ENCODE measurements around the gene SPAG8.

Gene SPAG8

DNA sequence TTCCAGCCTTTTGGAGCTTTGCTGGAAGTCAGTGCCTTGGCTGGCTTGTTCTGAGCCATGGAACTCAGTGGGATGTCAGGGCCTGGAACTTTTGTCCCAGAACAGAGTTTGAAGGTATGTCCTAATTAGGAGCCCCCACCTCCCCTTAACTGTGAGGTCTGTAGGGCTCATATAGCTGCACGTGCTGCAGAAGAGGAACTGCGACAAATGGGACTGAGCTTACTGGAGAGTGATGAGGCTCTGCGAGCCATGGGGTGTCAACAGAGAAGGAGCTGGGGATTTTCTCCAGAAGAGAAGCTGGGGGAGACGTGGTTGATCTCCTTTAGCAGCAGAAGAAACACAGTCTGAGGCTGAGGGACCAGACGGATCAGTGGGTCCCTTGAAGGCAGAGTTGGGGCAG is 27.9 kb upstream of the SPAG8 start:
- no peak for DNase-seq

DNA sequence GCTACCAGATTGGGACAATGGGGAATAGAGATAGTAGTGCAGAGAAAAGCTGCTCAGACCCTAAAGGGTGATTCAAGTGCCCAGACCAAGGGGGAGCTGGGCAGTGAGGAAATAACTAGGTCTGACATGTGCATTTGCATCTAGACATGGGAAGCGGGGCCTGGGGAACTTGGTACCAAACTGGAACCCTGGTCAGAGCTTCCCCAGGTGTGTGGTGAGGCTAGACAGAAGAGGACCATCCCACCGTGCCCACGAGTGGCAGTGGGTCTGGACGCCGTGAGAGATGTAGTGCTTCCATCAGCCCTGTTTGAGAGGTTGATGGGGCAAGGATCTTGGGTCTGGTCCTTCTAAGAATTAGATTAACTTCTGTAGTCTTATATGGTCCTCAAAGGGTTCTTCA is 24.5 kb upstream of the SPAG8 start:
- DNase-seq = no peak

GRCh38 chr9:35835766-35836165 is 23.7 kb upstream of the SPAG8 start:
- DNase-seq = no peak

GRCh38 chr9:35835216-35835632 is 23.2 kb upstream of the SPAG8 start:
- no peak for DNase-seq

- DNase-seq = no peak
Observed at GRCh38 chr9:35834260-35835215, 22.5 kb upstream of the SPAG8 start.

DNA sequence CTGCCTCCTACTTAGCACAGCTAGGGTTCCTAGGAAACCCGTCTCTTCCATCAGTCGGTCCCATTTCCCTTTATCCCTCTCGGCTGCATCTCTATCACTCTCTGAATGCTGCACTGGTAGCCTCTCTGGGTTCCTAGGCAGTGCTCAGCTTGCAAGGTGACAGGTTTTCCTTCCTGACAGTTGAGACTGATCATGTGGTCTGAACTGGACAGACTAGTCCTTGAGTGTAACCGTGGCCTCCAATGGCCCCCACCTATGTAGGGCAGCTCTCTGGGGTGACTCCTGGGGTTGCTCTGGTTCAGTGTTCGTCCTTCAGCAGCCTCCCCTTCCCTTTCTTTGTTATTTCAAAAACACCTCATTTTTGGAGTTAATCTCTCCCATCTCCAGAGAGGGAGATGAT is 20.8 kb upstream of the SPAG8 start:
- no peak for DNase-seq

DNA sequence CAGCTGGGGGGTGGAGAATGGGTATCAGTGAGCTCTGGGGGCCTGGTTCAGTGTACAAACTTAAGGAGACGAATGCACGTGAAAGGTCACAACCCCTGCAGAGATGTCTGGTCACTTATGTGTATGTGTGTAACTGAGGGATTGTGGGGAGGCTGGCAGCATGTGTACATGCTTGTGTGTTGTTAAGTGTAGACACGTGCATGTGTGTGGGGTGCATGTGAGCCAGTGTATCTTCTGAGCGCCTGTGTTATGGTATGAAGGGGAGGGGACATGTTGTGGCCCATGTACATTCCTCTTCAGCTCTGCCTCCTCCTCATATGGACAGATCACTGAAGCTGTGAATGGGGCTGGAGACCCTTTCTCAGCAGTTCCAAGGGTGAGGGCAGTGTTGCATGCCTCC is 19.0 kb upstream of the SPAG8 start:
- DNase-seq = no peak

DNA sequence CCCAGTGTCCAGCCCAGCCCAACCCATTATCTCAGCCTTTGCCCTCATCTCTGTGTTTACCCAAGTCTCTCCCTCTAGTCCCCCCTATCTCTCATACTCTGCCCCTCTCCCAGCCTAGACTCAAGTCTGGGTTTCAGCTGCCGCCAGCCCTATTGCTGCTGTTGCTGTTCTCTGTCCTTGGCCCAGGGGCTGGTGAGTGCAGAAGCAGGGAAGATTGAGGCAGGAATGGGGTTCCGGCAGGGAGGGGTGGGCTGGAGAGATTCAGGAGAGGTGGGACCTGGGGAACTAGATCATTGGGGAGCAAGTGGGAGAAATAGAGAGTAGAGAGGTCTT is 17.7 kb upstream of the SPAG8 start:
- DNase-seq = no peak

DNA sequence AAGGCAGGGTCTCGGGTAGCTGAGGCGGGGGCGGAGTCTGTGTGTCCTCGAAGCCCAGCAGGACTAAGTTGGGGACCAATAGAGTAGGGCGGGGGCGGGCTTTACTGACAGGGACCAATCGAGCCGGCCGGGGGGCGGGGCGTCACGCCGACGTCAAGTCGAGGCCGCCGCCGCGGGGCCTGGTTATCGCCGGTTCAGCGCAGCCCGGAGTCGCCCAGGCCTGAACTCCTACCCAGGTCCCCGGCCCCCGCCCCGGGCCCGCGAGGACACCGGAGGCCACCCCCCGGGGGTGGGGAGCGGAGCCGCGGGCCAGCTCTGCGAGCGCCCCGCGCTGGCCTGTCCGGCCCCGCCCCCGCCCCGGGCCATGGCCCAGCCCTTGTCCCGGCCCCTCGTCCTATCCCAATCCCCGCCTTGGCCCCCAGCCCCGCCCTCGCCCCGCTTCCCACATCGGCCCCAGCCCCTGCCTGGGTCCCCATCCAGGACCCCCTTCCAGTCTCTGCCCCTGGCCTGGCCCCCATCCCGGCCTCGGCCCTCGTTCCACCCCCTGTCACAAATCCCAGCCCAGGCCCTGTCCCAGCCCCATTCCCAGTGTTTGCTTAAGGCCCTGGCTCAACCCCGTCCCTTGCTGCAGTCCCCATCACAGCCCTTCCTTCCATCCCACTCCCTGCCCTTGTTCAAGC is 17.2 kb upstream of the SPAG8 start, which contains the start of gene TMEM8B:
Gene TMEM8B, plus strand, starts transcription at position 145 of the 680 bp plus-strand sequence. Its CDS starts 220 bp downstream, at position 365.
- DNase-seq = peak; percentile 61

- no peak for DNase-seq
Observed at GRCh38 chr9:35828716-35829083, 16.6 kb upstream of the SPAG8 start, which contains the start of gene FAM221B. TSS of gene FAM221B (minus strand) at chr9:35828732. CDS start at chr9:35826161, 2,571 bp downstream.

- DNase-seq = no peak
Observed at GRCh38 chr9:35827486-35827885, 15.4 kb upstream of the SPAG8 start.

GRCh38 chr9:35826071-35826701 is 14.1 kb upstream of the SPAG8 start:
- peak; percentile 46 for DNase-seq

- no peak for DNase-seq
Observed at GRCh38 chr9:35822926-35823325, 10.9 kb upstream of the SPAG8 start.

DNA sequence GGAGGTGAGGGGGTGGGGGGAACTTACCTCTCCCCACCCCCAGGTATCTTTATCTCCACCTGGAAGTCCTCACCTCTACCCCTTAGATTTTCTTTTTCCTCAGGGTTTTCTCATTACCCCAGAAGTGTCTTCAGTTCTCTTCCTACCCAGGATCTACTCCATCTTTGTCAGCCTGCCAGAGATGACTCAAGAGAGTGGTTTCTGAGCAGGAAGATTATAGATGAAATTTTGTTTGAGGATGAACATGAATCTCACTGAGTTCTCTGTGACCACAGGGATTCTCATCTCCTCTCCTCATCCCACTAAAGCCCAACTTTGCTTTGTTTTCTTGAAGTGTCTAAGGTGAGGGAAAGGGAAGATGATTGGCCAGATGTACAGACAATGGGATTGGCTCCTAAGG is 8.0 kb upstream of the SPAG8 start:
- no peak for DNase-seq

GRCh38 chr9:35818341-35818740 is 6.3 kb upstream of the SPAG8 start:
- no peak for DNase-seq

- DNase-seq = peak; percentile 89
Observed at GRCh38 chr9:35816708-35817107, 4.6 kb upstream of the SPAG8 start.

GRCh38 chr9:35814841-35815543 is 2.9 kb upstream of the SPAG8 start, which contains the start of gene HINT2:
TSS of gene HINT2 (minus strand) at chr9:35815042. CDS start at chr9:35814979, 63 bp downstream.
- peak; percentile 100 for DNase-seq

GRCh38 chr9:35814106-35814840 is 2.2 kb upstream of the SPAG8 start:
- DNase-seq = peak; percentile 32

DNA sequence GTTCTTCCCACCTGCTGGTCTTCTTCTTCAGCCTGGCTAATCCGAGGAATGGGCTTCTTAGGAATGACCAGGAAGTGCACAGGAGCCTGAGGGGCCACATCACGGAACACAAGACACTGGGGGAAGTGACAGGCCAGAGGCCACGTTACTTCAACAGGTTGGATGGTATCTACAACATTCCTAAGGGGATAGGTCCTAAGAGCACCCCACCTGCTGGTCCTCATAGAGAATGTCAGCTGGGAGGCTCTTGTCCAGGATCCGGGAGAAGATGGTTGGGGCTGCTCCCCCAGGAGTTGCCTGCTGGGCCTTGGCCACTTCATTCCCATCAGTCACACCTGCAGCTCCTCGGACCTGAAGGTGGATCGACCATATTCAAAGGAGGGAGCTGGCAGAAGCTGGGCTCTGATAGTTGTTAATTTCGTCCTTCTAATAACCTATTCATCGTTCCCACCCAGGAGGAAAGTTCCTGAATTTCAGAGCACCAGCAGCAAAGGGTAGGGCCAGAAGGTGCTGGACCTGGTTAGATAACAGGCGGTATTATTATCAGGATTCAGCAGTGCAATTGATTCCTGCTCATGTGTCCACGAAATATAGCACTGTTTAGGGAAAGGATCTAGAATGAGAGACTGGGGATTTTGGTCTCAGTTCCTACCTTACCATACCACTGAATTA is 1.5 kb upstream of the SPAG8 start:
- no peak for DNase-seq

DNA sequence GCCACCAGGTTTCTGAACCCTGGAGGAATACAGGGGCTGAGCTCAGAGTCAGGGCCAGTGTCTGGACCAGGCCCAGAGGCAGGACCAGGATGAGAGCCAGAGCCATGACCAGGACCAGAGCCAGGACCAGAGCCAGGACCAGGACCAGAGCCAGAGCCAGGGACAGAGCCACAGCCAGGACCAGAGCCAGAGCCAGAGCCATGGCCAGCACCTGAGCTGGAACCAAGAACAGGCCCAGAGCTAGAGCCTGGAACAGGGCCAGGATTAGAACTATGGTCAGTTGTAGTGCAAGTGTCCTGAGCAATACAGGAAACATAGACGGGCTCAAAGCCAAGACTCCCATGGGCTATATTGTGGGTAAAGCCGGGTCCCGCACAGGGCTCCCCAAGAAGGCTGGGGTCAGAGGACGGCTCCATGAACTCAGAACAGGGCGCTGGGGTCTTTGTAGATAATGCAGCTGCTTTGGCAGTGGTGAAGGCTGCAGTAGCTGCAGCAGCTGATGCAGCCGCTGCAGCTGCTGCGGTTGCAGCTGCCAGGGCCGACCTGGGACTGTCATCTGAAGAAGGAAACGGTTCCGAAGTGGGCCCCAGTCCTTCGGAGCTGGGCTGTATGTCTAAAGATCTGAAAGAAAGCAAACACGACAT is 559 bp downstream of the SPAG8 start:
- no peak for DNase-seq

- DNase-seq = no peak
Observed at GRCh38 chr9:35810122-35810521, 1.9 kb downstream of the SPAG8 start.
